Activated CD8-positive, alpha-beta memory T cell treated with anti-CD3 and anti-CD28 coated beads for 4 hours (primary cell): ENCODE results near the gene GPX8.

Source experiments
- DNase-seq, 2 donors: peaks; one replicate each; pipeline ENCODE4 v3.0.0-alpha.2; 2020; ENCODE audit warnings: low read depth in 2 of 2

The GPX8 gene

GRCh38 chr5:55172937-55173686 lies 13.1 kb downstream of the GPX8 start, which contains the start of gene CDC20B:
CDC20B (minus strand) TSS chr5:55173177; CDS start chr5:55173000, 177 bp downstream.
- peak; percentile 47 to 59 for DNase-seq

- no peak for DNase-seq
These were observed 13.8 kb downstream of the GPX8 start for GRCh38 chr5:55173687-55174230.

- no peak for DNase-seq
These were observed 15.8 kb downstream of the GPX8 start for GRCh38 chr5:55175781-55176175.

- no peak for DNase-seq
These were observed 16.3 kb downstream of the GPX8 start for GRCh38 chr5:55176176-55176818.

DNA sequence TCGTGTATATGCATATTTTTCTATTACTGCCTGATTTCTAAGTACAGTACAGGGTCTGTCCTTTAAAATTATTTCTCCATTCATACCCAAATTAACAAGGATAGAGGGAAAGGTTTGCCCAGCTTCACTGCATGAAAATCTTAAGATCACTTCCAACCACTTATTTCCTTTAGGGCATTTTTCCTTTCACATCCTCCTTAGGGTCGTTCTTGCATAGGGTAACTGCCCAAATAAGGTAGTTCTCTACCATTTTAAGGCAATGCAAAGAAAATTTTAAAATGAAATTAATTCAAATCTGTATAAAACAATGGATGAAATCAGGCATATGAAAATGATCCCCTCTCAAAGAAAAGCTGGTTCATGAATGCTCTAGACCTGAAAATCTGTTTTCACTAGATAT lies 17.1 kb downstream of the GPX8 start:
- no peak for DNase-seq

- no peak for DNase-seq
These were observed 20.0 kb downstream of the GPX8 start for GRCh38 chr5:55180016-55180415.

DNA sequence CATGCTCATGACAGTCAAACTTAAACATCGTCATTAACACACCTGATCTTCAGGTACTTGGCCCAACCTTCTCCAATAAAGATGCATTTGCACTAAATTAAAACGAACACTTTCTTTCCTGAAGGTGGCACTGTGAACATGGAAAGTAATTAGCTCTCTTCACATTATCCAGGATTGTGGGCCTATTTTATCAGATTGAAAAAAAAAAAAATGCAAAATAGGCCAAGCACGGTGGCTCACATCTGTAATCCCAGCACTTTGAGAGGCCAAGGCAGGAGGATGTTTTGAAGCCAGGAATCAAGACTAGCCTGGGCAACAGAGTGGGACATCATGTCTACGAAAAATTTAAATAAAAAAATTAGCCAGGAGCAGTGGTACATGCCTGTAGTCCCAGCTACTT lies 27.4 kb downstream of the GPX8 start:
- DNase-seq: no peak

DNA sequence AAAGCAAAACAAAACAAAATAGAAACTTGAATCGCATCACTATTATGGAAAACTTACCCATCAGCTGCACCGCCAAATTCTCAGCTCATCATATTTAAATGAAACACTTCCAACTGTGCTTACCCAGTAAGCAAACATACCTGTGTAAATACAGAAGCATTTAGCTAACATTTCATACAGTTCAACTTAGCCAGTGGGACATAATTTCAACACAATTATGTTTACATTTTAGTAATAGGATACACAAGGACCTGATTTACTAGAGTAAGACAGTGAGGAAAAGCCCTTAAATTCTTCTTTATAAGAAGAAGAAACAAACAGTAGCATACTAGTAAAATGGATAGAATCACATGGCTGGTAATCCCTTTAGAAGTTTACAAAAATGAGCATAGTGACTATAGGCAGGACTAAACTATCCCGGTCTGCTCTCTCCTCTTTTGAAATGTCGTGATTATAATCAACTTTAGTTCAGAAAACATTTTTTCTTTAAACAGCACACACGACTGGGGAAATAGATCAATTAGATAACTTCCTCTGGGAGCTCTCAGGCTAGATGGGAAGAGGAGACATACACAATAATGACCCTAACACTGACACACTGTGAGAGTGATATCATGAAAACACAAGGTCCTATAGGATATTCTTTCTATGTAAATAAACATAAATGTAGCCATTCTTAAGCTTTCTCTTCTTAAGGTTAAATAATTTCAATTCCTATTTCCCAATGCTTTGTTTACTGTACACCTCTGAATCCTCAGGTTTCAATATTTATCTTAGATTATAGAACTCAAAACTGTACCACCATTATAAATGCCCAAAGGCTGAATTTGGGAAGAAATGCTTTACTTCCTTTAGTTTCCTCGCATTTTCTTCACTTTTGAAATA lies 28.9 kb downstream of the GPX8 start:
- DNase-seq: no peak

DNA sequence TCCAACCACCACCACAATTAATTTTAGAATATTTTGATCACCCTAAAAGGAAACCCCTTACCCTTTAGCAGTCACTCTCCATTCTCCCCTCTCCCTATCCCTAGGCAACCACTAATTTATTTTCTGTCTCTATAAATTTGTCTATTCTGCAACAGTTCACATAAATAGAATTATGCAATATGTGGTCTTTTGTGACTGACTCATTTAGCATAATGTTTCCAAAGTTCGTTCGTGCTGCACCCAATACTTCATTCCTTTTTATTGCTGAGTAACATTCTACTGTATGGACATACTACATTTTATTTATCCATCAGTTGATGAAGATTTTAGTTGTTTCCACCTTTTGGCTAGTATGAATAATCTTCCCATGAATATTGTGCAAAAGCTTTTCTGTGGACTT lies 31.2 kb downstream of the GPX8 start:
- DNase-seq: no peak

GRCh38 chr5:55205001-55205400 lies 45.0 kb downstream of the GPX8 start:
- DNase-seq: no peak

DNA sequence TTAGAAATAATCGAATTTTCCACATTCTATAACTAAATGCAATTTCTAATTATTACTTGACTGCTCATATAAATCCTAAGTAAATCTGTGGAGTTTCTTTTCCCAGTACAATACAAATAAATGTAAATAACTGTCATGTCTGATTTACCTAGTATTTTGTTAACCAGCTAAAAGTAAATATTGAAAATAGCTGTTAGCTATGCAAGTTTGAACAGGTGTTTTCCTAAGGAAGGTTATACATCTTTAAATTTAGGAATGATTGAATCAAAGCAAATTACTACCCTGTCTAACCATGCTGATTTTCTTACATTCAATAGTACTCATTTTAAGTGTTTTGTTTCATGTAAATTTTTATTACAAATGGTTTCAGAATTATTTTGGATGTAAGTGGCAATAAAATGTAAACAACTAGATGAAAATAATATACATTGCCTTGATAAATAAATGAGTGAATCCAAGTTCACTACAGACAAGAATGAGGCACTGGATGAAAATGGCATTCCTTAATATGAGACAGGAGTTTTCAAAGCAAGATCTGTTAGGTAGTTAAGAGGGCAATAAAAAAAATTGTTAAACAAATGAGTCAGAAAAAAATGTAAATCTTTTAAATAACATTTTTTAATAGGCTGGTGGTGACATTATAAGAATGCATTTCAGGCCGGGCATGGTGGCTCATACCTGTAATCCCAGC lies 51.4 kb downstream of the GPX8 start:
- DNase-seq: no peak
